Cardiac muscle cell (in vitro differentiated cells and primary cell): ENCODE results near the gene ANGPT4. TPM values are rescaled to one million over a fixed set of nuclear protein-coding genes. Genes with fewer than 3 reads are reported as not detected.

ENCODE experiments used
- DNase-seq, 2 donors: peaks; one replicate each; pipeline versions ENCODE4 v3.0.0 to v3.0.0-alpha.2; 2010 to 2017; ENCODE audit warnings: low read depth in 1 of 2, low spot score in 1 of 2
- H3K27ac ChIP-seq: fragments of 200-600 bp; sonication (generic); 2 replicates; pipeline ENCODE4 v1.5.1; 2016
- H3K27me3 ChIP-seq: fragments of 200-600 bp; sonication (generic); 2 replicates; pipeline ENCODE4 v1.6.0; 2016; ENCODE audit warnings: control low read depth
- H3K36me3 ChIP-seq: fragments of 200-600 bp; sonication (generic); 2 replicates; pipeline ENCODE4 v1.5.1; 2016; ENCODE audit warnings: control low read depth
- H3K4me1 ChIP-seq: fragments of 200-600 bp; sonication (generic); 2 replicates; pipeline ENCODE4 v1.8.1; 2017; ENCODE audit warnings: low read depth, mild to moderate bottlenecking, mixed run types
- H3K4me3 ChIP-seq: fragments of 200-600 bp; sonication (generic); 2 replicates; pipeline ENCODE4 v1.5.1; 2016; ENCODE audit warnings: mild to moderate bottlenecking
- H3K9me3 ChIP-seq: fragments of 200-600 bp; sonication (generic); 2 replicates; pipeline ENCODE4 v1.5.1; 2017; ENCODE audit warnings: low read depth, mild to moderate bottlenecking, control low read depth
- CTCF ChIP-seq: IDR thresholded peaks from 2 replicates; pipeline ENCODE4 v1.5.1; 2012; ENCODE audit warnings: low read depth, mild to moderate bottlenecking, low read length
- polyA plus RNA-seq: library from polyadenylated mRNA; unstranded; fragments of >200 nt; fragmentation: Nextera tagmentation; extraction: Ambion mirVana; gene quantifications from 2 replicates; pipeline ENCODE4 v1.2.1, GENCODE V29; 2016
- total RNA-seq: library from RNA; depleted of rRNA; stranded (reverse); fragments of >200 nt; gene quantifications from 2 replicates; pipeline ENCODE4 v1.2.3, GENCODE V29; 2016

ANGPT4 gene
- total and polyA plus RNA-seq, 2 experiments from 2014 or later: 0.15 to 0.80 TPM

- no peaks in the 10 kb centered on the region for H3K9me3 ChIP-seq
- no peaks in the 10 kb centered on the region for H3K36me3 ChIP-seq
- H3K4me3 ChIP-seq: no peak overlapping the region
- H3K27me3 ChIP-seq: no peaks in the 10 kb centered on the region
- no peak overlapping the region for H3K27ac ChIP-seq
- peaks cover 11% of the 10 kb centered on the region for H3K4me1 ChIP-seq
- TF ChIP-seq CTCF: no peak
- peak in 1 of 2 donors; percentile 59 for DNase-seq
Observed at GRCh38 chr20:910870-911770, 5.0 kb downstream of the ANGPT4 start.

GRCh38 chr20:910132-910869 is 5.8 kb downstream of the ANGPT4 start:
- no peak overlapping the region for H3K27ac ChIP-seq
- no peak for TF ChIP-seq CTCF
- no peak overlapping the region for H3K4me3 ChIP-seq
- peak in 1 of 2 donors; percentile 35 for DNase-seq
- no peaks in the 10 kb centered on the region for H3K36me3 ChIP-seq
- H3K4me1 ChIP-seq: peaks cover 4% of the 10 kb centered on the region
- no peaks in the 10 kb centered on the region for H3K9me3 ChIP-seq
- no peaks in the 10 kb centered on the region for H3K27me3 ChIP-seq

- Histone ChIP-seq H3K4me1 (peaks cover under 1% of the 10 kb centered on the region), H3K27me3 (no peaks in the 10 kb centered on the region), H3K27ac (no peak overlapping the region), H3K9me3 (no peaks in the 10 kb centered on the region), H3K36me3 (no peaks in the 10 kb centered on the region), H3K4me3 (no peak overlapping the region)
- no peak for DNase-seq
- no peak for TF ChIP-seq CTCF
Observed at GRCh38 chr20:909641-910040, 6.5 kb downstream of the ANGPT4 start.

GRCh38 chr20:906703-907270 is 9.3 kb downstream of the ANGPT4 start:
- H3K4me3 ChIP-seq: no peak overlapping the region
- H3K4me1 ChIP-seq: no peaks in the 10 kb centered on the region
- TF ChIP-seq CTCF: no peak
- H3K36me3 ChIP-seq: no peaks in the 10 kb centered on the region
- H3K9me3 ChIP-seq: no peaks in the 10 kb centered on the region
- DNase-seq: no peak
- no peak overlapping the region for H3K27ac ChIP-seq
- no peaks in the 10 kb centered on the region for H3K27me3 ChIP-seq

GRCh38 chr20:906001-906520 is 10.1 kb downstream of the ANGPT4 start:
- Histone ChIP-seq H3K9me3 (no peaks in the 10 kb centered on the region), H3K4me1 (no peaks in the 10 kb centered on the region), H3K27me3 (no peaks in the 10 kb centered on the region), H3K27ac (no peak overlapping the region), H3K4me3 (no peak overlapping the region), H3K36me3 (no peaks in the 10 kb centered on the region)
- DNase-seq: no peak
- TF ChIP-seq CTCF: no peak
